KOPT-K1 (cell line): ENCODE results near the gene CXCR6.

ENCODE experiments used
- H3K27ac ChIP-seq: fragments of 200-600 bp; sonication (generic); 2 replicates; pipeline ENCODE4 v1.5.1; 2016; ENCODE audit warnings: antibody characterized with exemption, mild to moderate bottlenecking, low read depth, low read length; ENCODE audit not compliant: poor library complexity, severe bottlenecking
- H3K36me3 ChIP-seq: fragments of 200-600 bp; sonication (generic); 2 replicates; pipeline ENCODE4 v1.5.1; 2017; ENCODE audit warnings: antibody characterized with exemption, mild to moderate bottlenecking, low read length, moderate library complexity; ENCODE audit not compliant: insufficient read depth
- H3K9me3 ChIP-seq: fragments of 200-600 bp; sonication (generic); 2 replicates; pipeline ENCODE4 v1.5.1; 2017; ENCODE audit warnings: antibody characterized with exemption, low read length, mild to moderate bottlenecking; ENCODE audit not compliant: insufficient read depth, poor library complexity, severe bottlenecking

Gene CXCR6

GRCh38 chr3:45937206-45938042 lies 5.8 kb upstream of the CXCR6 start:
- Histone ChIP-seq H3K27ac (no peak overlapping the region), H3K36me3 (peaks cover 58% of the 10 kb centered on the region)

GRCh38 chr3:45938043-45938435 lies 5.2 kb upstream of the CXCR6 start:
- H3K36me3 ChIP-seq = peaks cover 52% of the 10 kb centered on the region
- H3K27ac ChIP-seq = no peak overlapping the region
- H3K9me3 ChIP-seq = no peaks in the 10 kb centered on the region

More at GRCh38 chr3:45937206-45938042, 5.8 kb upstream of the CXCR6 start:
- no peaks in the 10 kb centered on the region for H3K9me3 ChIP-seq

- no peaks in the 10 kb centered on the region for H3K9me3 ChIP-seq
- H3K27ac ChIP-seq = peak overlapping the region; percentile 9
- peaks cover 44% of the 10 kb centered on the region for H3K36me3 ChIP-seq
Measured at GRCh38 chr3:45938864-45939263, 4.4 kb upstream of the CXCR6 start.

- no peaks in the 10 kb centered on the region for H3K9me3 ChIP-seq
- H3K36me3 ChIP-seq = peaks cover 39% of the 10 kb centered on the region
- peak overlapping the region; percentile 9 for H3K27ac ChIP-seq
Measured at GRCh38 chr3:45939341-45939771, 3.9 kb upstream of the CXCR6 start.

- Histone ChIP-seq H3K36me3 (peaks cover 39% of the 10 kb centered on the region), H3K9me3 (no peaks in the 10 kb centered on the region), H3K27ac (no peak overlapping the region)
Measured at GRCh38 chr3:45940004-45940780, 3.1 kb upstream of the CXCR6 start.

GRCh38 chr3:45940781-45941365 lies 2.4 kb upstream of the CXCR6 start:
- Histone ChIP-seq H3K27ac (no peak overlapping the region), H3K36me3 (peaks cover 39% of the 10 kb centered on the region), H3K9me3 (no peaks in the 10 kb centered on the region)

- Histone ChIP-seq H3K27ac (peak overlapping the region; percentile 9), H3K9me3 (no peaks in the 10 kb centered on the region), H3K36me3 (peaks cover 39% of the 10 kb centered on the region)
Measured at GRCh38 chr3:45942051-45942825, 1.0 kb upstream of the CXCR6 start.

GRCh38 chr3:45944830-45945620 lies 1.8 kb downstream of the CXCR6 start:
- Histone ChIP-seq H3K9me3 (no peaks in the 10 kb centered on the region), H3K27ac (no peak overlapping the region), H3K36me3 (peaks cover 57% of the 10 kb centered on the region)

GRCh38 chr3:45946307-45946706 lies 3.0 kb downstream of the CXCR6 start:
- Histone ChIP-seq H3K9me3 (no peaks in the 10 kb centered on the region), H3K27ac (no peak overlapping the region), H3K36me3 (peaks cover 70% of the 10 kb centered on the region)

GRCh38 chr3:45946875-45947274 lies 3.6 kb downstream of the CXCR6 start:
- Histone ChIP-seq H3K27ac (no peak overlapping the region), H3K36me3 (peaks cover 75% of the 10 kb centered on the region), H3K9me3 (no peaks in the 10 kb centered on the region)

- no peaks in the 10 kb centered on the region for H3K9me3 ChIP-seq
- H3K36me3 ChIP-seq = peaks cover 80% of the 10 kb centered on the region
- H3K27ac ChIP-seq = no peak overlapping the region
Measured at GRCh38 chr3:45947361-45947760, 4.1 kb downstream of the CXCR6 start.

- Histone ChIP-seq H3K27ac (no peak overlapping the region), H3K9me3 (no peaks in the 10 kb centered on the region), H3K36me3 (peaks cover 90% of the 10 kb centered on the region)
Measured at GRCh38 chr3:45948311-45948781, 5.1 kb downstream of the CXCR6 start.

GRCh38 chr3:45948881-45949280 lies 5.6 kb downstream of the CXCR6 start:
- Histone ChIP-seq H3K9me3 (no peaks in the 10 kb centered on the region), H3K36me3 (peaks cover 95% of the 10 kb centered on the region), H3K27ac (no peak overlapping the region)

- Histone ChIP-seq H3K36me3 (peaks cover 100% of the 10 kb centered on the region), H3K9me3 (no peaks in the 10 kb centered on the region), H3K27ac (no peak overlapping the region)
Measured at GRCh38 chr3:45949432-45949831, 6.2 kb downstream of the CXCR6 start.
